HEK293 (cell line): ENCODE data around the gene FLRT2.

Experiments used
- CTCF ChIA-PET: fragments of 350-600 bp; formaldehyde crosslinking; extraction: SDS; loops from one replicate; lab custom pipeline; 2021; ENCODE audit warnings: antibody characterized with exemption; lab: Yijun Ruan, JAX
- POLR2A ChIA-PET: fragments of 300-600 bp; formaldehyde crosslinking; extraction: SDS; loops from one replicate; lab custom pipeline; 2020; ENCODE audit warnings: antibody characterized with exemption, inconsistent platforms; lab: Yijun Ruan, JAX
- H3K27ac ChIP-seq: fragments of 200-500 bp; sonication (Bioruptor generic); 2 replicates; pipeline ENCODE4 v1.5.1; 2014; ENCODE audit warnings: low read depth, low read length, control low read depth, inconsistent platforms; ENCODE audit errors: extremely low read depth
- H3K36me3 ChIP-seq, 2 experiments: fragments of 200-500 bp in 1 of 2; sonication (Bioruptor generic) in 1 of 2; 1 replicate in 1 of 2; 2 replicates in 1 of 2; pipeline ENCODE4 v1.5.1; 2014 to 2017; ENCODE audit warnings: inconsistent platforms in 2 of 2, low read length in 2 of 2; ENCODE audit not compliant: control insufficient read depth in 2 of 2, insufficient read depth in 1 of 2
- H3K4me1 ChIP-seq: fragments of 200-500 bp; sonication (Bioruptor generic); 2 replicates; pipeline ENCODE4 v1.5.1; 2014; ENCODE audit warnings: mild to moderate bottlenecking, low read length, inconsistent platforms; ENCODE audit not compliant: control insufficient read depth, insufficient read depth
- H3K4me3 ChIP-seq: 2 replicates; pipeline ENCODE4 v1.5.1; 2011; ENCODE audit warnings: low read depth, mild to moderate bottlenecking, control low read depth, low read length, moderate library complexity
- H3K9me3 ChIP-seq: fragments of 200-500 bp; sonication (Bioruptor generic); 2 replicates; pipeline ENCODE4 v1.5.1; 2014; ENCODE audit warnings: low read depth, low read length, inconsistent platforms; ENCODE audit not compliant: control insufficient read depth, insufficient read depth
- GLIS2 ChIP-seq: fragments of 450-650 bp; formaldehyde crosslinking; IDR thresholded peaks from 2 replicates; pipeline ENCODE4 v1.5.1; 2016; ENCODE audit warnings: missing biosample characterization, missing genetic modification characterization
- KLF7 ChIP-seq: fragments of 450-650 bp; formaldehyde crosslinking; IDR thresholded peaks from 2 replicates; pipeline ENCODE4 v1.5.1; 2016; ENCODE audit warnings: missing biosample characterization, missing genetic modification characterization, borderline replicate concordance
- REPIN1 ChIP-seq: fragments of 450-650 bp; formaldehyde crosslinking; IDR thresholded peaks from 2 replicates; pipeline ENCODE4 v1.5.1; 2017; ENCODE audit warnings: missing biosample characterization, missing genetic modification characterization, low read depth
- YY2 ChIP-seq: fragments of 450-650 bp; formaldehyde crosslinking; IDR thresholded peaks from 2 replicates; pipeline ENCODE4 v1.5.1; 2016; ENCODE audit warnings: missing biosample characterization, missing genetic modification characterization
- ZNF16 ChIP-seq: fragments of 450-650 bp; formaldehyde crosslinking; IDR thresholded peaks from 2 replicates; pipeline ENCODE4 v1.5.1; 2016; ENCODE audit warnings: low read depth, missing biosample characterization, missing genetic modification characterization
- ZNF433 ChIP-seq: fragments of 450-650 bp; formaldehyde crosslinking; IDR thresholded peaks from 2 replicates; pipeline ENCODE4 v1.5.1; 2016; ENCODE audit warnings: missing biosample characterization, missing genetic modification characterization, low read depth
- ZNF555 ChIP-seq: fragments of 450-650 bp; formaldehyde crosslinking; conservative IDR thresholded peaks from 2 replicates; pipeline ENCODE4 v1.5.1; 2017; ENCODE audit warnings: missing biosample characterization, mild to moderate bottlenecking, missing genetic modification characterization, inconsistent platforms
- ZNF571 ChIP-seq: fragments of 450-650 bp; formaldehyde crosslinking; IDR thresholded peaks from 2 replicates; pipeline ENCODE4 v1.5.0; 2017; ENCODE audit warnings: missing biosample characterization, missing genetic modification characterization
- ZNF747 ChIP-seq: fragments of 450-650 bp; formaldehyde crosslinking; IDR thresholded peaks from 2 replicates; pipeline ENCODE4 v1.5.1; 2016; ENCODE audit warnings: missing biosample characterization, missing genetic modification characterization
- TF ChIP-seq, protein P1 (sequence below): fragments of 450-650 bp; formaldehyde crosslinking; IDR thresholded peaks from 2 replicates; pipeline ENCODE4 v1.5.1; 2016; ENCODE audit warnings: missing biosample characterization, missing genetic modification characterization
- TF ChIP-seq, protein P2 (sequence below): fragments of 450-650 bp; formaldehyde crosslinking; IDR thresholded peaks from 2 replicates; pipeline ENCODE4 v1.5.1; 2017; ENCODE audit warnings: missing biosample characterization, missing genetic modification characterization
- TF ChIP-seq, protein P3 (sequence below): fragments of 450-650 bp; IDR thresholded peaks from 2 replicates; pipeline ENCODE4 v1.5.1; 2018; ENCODE audit warnings: missing biosample characterization, missing genetic modification characterization
- TF ChIP-seq, protein P4 (sequence below): fragments of 450-650 bp; formaldehyde crosslinking; IDR thresholded peaks from 2 replicates; pipeline ENCODE4 v1.5.1; 2016; ENCODE audit warnings: missing biosample characterization, missing genetic modification characterization, borderline replicate concordance
- TF ChIP-seq, protein P5 (sequence below): fragments of 450-650 bp; formaldehyde crosslinking; IDR thresholded peaks from 2 replicates; pipeline ENCODE4 v1.5.1; 2016; ENCODE audit warnings: missing biosample characterization, missing genetic modification characterization
- TF ChIP-seq, protein P6 (sequence below): fragments of 450-650 bp; formaldehyde crosslinking; IDR thresholded peaks from 2 replicates; pipeline ENCODE4 v1.5.1; 2016; ENCODE audit warnings: missing biosample characterization, missing genetic modification characterization
- TF ChIP-seq, protein P7 (sequence below): fragments of 450-650 bp; formaldehyde crosslinking; IDR thresholded peaks from 2 replicates; pipeline ENCODE4 v1.5.1; 2016; ENCODE audit warnings: missing biosample characterization, missing genetic modification characterization

Gene FLRT2

DNA sequence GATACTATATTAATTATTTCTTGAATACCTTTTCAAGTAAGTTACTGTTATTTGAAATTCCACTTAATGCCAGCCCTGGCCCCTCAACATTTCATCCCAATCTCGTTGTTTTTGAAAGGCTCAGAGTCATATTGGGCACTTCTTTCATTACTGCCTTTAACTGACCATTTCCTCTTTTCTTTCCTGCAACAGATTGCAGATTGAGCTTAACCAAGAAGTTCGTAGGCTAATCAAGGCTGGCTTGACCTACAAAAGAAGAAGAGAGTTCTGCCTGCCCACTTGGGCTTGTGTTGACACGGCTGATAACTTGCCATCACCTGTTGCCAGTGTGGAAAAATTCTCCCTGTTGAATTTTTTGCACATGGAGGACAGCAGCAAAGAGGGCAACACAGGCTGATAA is 91.0 kb downstream of the FLRT2 start:
- Histone ChIP-seq H3K4me1 (peaks cover 11% of the 10 kb centered on the region), H3K4me3 (no peak overlapping the region), H3K36me3 (peaks cover 9 to 27% of the 10 kb centered on the region in 2 experiments; a peak in 2 of 3 replicates), H3K9me3 (no peaks in the 10 kb centered on the region), H3K27ac (no peak overlapping the region)
- TF ChIP-seq ZNF433 (tag by site-specific recombination): no peak
- TF ChIP-seq YY2 (tag by site-specific recombination): no peak
- TF ChIP-seq REPIN1 (tag by site-specific recombination): no peak
- TF ChIP-seq, protein P1, sequence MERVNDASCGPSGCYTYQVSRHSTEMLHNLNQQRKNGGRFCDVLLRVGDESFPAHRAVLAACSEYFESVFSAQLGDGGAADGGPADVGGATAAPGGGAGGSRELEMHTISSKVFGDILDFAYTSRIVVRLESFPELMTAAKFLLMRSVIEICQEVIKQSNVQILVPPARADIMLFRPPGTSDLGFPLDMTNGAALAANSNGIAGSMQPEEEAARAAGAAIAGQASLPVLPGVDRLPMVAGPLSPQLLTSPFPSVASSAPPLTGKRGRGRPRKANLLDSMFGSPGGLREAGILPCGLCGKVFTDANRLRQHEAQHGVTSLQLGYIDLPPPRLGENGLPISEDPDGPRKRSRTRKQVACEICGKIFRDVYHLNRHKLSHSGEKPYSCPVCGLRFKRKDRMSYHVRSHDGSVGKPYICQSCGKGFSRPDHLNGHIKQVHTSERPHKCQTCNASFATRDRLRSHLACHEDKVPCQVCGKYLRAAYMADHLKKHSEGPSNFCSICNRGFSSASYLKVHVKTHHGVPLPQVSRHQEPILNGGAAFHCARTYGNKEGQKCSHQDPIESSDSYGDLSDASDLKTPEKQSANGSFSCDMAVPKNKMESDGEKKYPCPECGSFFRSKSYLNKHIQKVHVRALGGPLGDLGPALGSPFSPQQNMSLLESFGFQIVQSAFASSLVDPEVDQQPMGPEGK: no peak
- no peak for TF ChIP-seq ZNF555 (tag by site-specific recombination)
- TF ChIP-seq, protein P2, sequence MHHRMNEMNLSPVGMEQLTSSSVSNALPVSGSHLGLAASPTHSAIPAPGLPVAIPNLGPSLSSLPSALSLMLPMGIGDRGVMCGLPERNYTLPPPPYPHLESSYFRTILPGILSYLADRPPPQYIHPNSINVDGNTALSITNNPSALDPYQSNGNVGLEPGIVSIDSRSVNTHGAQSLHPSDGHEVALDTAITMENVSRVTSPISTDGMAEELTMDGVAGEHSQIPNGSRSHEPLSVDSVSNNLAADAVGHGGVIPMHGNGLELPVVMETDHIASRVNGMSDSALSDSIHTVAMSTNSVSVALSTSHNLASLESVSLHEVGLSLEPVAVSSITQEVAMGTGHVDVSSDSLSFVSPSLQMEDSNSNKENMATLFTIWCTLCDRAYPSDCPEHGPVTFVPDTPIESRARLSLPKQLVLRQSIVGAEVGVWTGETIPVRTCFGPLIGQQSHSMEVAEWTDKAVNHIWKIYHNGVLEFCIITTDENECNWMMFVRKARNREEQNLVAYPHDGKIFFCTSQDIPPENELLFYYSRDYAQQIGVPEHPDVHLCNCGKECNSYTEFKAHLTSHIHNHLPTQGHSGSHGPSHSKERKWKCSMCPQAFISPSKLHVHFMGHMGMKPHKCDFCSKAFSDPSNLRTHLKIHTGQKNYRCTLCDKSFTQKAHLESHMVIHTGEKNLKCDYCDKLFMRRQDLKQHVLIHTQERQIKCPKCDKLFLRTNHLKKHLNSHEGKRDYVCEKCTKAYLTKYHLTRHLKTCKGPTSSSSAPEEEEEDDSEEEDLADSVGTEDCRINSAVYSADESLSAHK (tag by site-specific recombination): no peak
- TF ChIP-seq, protein P3, sequence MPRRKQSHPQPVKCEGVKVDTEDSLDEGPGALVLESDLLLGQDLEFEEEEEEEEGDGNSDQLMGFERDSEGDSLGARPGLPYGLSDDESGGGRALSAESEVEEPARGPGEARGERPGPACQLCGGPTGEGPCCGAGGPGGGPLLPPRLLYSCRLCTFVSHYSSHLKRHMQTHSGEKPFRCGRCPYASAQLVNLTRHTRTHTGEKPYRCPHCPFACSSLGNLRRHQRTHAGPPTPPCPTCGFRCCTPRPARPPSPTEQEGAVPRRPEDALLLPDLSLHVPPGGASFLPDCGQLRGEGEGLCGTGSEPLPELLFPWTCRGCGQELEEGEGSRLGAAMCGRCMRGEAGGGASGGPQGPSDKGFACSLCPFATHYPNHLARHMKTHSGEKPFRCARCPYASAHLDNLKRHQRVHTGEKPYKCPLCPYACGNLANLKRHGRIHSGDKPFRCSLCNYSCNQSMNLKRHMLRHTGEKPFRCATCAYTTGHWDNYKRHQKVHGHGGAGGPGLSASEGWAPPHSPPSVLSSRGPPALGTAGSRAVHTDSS: no peak
- TF ChIP-seq KLF7 (tag by site-specific recombination): no peak
- TF ChIP-seq, protein P4, sequence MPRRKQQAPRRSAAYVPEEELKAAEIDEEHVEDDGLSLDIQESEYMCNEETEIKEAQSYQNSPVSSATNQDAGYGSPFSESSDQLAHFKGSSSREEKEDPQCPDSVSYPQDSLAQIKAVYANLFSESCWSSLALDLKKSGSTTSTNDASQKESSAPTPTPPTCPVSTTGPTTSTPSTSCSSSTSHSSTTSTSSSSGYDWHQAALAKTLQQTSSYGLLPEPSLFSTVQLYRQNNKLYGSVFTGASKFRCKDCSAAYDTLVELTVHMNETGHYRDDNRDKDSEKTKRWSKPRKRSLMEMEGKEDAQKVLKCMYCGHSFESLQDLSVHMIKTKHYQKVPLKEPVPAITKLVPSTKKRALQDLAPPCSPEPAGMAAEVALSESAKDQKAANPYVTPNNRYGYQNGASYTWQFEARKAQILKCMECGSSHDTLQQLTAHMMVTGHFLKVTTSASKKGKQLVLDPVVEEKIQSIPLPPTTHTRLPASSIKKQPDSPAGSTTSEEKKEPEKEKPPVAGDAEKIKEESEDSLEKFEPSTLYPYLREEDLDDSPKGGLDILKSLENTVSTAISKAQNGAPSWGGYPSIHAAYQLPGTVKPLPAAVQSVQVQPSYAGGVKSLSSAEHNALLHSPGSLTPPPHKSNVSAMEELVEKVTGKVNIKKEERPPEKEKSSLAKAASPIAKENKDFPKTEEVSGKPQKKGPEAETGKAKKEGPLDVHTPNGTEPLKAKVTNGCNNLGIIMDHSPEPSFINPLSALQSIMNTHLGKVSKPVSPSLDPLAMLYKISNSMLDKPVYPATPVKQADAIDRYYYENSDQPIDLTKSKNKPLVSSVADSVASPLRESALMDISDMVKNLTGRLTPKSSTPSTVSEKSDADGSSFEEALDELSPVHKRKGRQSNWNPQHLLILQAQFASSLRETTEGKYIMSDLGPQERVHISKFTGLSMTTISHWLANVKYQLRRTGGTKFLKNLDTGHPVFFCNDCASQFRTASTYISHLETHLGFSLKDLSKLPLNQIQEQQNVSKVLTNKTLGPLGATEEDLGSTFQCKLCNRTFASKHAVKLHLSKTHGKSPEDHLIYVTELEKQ (tag by site-specific recombination): no peak
- TF ChIP-seq ZNF16 (tag by site-specific recombination): no peak
- no peak for TF ChIP-seq ZNF571 (tag by site-specific recombination)
- no peak for TF ChIP-seq ZNF747 (tag by site-specific recombination)
- TF ChIP-seq, protein P5, sequence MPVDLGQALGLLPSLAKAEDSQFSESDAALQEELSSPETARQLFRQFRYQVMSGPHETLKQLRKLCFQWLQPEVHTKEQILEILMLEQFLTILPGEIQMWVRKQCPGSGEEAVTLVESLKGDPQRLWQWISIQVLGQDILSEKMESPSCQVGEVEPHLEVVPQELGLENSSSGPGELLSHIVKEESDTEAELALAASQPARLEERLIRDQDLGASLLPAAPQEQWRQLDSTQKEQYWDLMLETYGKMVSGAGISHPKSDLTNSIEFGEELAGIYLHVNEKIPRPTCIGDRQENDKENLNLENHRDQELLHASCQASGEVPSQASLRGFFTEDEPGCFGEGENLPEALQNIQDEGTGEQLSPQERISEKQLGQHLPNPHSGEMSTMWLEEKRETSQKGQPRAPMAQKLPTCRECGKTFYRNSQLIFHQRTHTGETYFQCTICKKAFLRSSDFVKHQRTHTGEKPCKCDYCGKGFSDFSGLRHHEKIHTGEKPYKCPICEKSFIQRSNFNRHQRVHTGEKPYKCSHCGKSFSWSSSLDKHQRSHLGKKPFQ (tag by site-specific recombination): no peak
- TF ChIP-seq GLIS2: no peak
- TF ChIP-seq, protein P6, sequence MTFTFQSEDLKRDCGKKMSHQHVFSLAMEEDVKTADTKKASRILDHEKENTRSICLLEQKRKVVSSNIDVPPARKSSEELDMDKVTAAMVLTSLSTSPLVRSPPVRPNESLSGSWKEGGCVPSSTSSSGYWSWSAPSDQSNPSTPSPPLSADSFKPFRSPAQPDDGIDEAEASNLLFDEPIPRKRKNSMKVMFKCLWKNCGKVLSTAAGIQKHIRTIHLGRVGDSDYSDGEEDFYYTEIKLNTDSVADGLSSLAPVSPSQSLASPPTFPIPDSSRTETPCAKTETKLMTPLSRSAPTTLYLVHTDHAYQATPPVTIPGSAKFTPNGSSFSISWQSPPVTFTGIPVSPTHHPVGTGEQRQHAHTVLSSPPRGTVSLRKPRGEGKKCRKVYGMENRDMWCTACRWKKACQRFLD (tag by site-specific recombination): no peak
- TF ChIP-seq, protein P7, sequence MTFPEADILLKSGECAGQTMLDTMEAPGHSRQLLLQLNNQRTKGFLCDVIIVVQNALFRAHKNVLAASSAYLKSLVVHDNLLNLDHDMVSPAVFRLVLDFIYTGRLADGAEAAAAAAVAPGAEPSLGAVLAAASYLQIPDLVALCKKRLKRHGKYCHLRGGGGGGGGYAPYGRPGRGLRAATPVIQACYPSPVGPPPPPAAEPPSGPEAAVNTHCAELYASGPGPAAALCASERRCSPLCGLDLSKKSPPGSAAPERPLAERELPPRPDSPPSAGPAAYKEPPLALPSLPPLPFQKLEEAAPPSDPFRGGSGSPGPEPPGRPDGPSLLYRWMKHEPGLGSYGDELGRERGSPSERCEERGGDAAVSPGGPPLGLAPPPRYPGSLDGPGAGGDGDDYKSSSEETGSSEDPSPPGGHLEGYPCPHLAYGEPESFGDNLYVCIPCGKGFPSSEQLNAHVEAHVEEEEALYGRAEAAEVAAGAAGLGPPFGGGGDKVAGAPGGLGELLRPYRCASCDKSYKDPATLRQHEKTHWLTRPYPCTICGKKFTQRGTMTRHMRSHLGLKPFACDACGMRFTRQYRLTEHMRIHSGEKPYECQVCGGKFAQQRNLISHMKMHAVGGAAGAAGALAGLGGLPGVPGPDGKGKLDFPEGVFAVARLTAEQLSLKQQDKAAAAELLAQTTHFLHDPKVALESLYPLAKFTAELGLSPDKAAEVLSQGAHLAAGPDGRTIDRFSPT (tag by site-specific recombination): no peak
- ChIA-PET CTCF (no interaction called here), POLR2A (no interaction called here)
